OCI-LY1 (cell line): Measurements from ENCODE around the gene GMPPB.

Experiments
- EZH2 ChIP-seq: fragments of 200-600 bp; sonication (generic), shearing (Covaris generic); IDR thresholded peaks from 2 replicates; pipeline ENCODE4 v1.8.0; 2017; ENCODE audit warnings: borderline replicate concordance, mixed run types, mild to moderate bottlenecking, antibody characterized with exemption, low read length, moderate library complexity, mixed read lengths
- TF ChIP-seq, protein P1 (sequence below): fragments of 200-600 bp; sonication (generic), shearing (Covaris generic); IDR thresholded peaks from 2 replicates; pipeline ENCODE4 v1.5.1; 2017; ENCODE audit warnings: mild to moderate bottlenecking, antibody characterized with exemption, low read length, moderate library complexity, mixed read lengths

DNA sequence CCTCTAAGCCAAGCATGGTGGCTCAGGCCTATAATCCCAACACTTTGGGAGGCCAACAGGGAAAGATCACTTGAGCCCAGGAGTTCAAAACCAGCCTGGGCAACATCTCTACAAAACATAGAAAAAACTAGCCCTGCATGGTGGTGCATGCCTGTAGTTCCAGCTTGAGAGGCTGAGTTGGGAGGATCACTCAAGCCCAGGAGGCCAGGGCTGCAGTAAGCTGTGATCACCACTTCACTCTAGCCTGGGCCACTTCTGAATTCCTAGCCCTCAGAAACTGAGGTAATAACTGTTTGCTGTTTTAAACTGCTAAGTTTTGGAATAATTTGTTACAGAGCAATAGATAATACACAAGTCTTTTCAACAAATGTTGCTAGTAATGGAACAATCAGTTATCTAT, 46.2 kb upstream of the GMPPB start:
- TF ChIP-seq, protein P1, sequence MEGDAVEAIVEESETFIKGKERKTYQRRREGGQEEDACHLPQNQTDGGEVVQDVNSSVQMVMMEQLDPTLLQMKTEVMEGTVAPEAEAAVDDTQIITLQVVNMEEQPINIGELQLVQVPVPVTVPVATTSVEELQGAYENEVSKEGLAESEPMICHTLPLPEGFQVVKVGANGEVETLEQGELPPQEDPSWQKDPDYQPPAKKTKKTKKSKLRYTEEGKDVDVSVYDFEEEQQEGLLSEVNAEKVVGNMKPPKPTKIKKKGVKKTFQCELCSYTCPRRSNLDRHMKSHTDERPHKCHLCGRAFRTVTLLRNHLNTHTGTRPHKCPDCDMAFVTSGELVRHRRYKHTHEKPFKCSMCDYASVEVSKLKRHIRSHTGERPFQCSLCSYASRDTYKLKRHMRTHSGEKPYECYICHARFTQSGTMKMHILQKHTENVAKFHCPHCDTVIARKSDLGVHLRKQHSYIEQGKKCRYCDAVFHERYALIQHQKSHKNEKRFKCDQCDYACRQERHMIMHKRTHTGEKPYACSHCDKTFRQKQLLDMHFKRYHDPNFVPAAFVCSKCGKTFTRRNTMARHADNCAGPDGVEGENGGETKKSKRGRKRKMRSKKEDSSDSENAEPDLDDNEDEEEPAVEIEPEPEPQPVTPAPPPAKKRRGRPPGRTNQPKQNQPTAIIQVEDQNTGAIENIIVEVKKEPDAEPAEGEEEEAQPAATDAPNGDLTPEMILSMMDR = no peak
- no peak for TF ChIP-seq EZH2
